Forelimb muscle (tissue), 1 donor: ENCODE data around the gene HSD11B1L. TPM values are rescaled to one million over a fixed set of nuclear protein-coding genes. Genes with fewer than 3 reads are reported as not detected.

ENCODE experiments used
- DNase-seq: peaks from one replicate; pipeline ENCODE4 v3.0.0-alpha.2; 2013; ENCODE audit warnings: low read depth
- polyA plus RNA-seq: library from polyadenylated mRNA; unstranded; fragments of 120-200 nt; gene quantifications from one replicate; pipeline ENCODE4 v1.2.1, GENCODE V29; 2013; ENCODE audit not compliant: insufficient read length

The HSD11B1L gene
- polyA plus RNA-seq, 1 donor, result 4.9 TPM

DNA sequence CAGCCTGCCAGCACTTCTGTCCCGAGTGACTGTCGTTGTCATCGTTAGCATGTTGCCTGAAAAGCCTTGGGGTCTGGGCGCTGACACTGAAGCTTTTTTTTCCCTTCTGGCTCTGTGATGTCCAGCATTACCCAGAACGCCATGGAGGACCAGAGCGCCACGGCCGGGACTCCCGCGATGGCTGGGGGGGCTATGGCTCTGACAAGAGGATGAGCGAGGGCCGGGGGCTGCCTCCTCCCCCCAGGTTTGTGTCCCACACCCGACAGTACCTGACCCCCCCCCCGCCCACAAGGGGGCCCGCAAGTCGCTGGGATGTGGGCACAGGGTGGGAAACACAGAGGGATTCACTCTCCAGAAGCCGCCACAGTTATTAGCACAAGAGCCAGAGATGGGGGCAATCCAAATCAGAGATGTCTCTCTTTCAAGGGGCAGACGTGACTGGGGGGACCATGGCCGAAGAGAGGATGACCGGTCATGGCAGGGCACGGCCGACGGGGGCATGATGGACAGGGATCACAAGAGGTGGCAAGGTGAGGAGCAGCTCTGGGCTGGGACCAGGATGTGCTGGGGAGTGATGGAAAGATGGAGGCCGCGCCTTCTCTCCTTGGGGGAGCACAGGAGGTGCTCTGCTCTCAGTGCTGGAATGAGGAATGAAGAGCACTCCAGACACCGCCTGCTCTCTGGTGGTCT, 13.8 kb upstream of the HSD11B1L start:
- no peak for DNase-seq

DNA sequence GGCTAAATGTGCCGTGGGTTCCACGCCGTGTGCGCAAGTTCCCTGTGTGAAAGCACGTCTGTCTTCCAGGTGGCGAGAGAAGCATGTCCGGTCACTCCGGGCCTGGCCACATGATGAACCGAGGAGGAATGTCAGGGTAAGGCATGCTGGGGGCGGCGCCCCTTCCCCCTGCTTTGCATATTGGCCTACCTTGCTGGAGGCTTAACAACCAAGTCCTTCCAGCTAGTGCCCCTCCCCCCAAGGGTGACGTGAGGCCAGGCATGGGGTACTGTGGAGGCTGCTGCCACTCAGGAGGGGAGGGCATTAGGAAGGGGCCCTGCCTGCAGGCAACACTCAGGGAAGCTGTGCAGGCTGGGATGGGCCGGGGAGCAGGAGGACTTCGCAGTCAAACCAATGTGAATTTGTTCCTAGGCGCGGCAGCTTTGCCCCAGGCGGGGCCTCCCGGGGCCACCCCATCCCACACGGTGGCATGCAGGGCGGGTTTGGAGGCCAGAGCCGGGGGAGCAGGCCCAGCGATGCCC, 13.0 kb upstream of the HSD11B1L start:
- no peak for DNase-seq

DNA sequence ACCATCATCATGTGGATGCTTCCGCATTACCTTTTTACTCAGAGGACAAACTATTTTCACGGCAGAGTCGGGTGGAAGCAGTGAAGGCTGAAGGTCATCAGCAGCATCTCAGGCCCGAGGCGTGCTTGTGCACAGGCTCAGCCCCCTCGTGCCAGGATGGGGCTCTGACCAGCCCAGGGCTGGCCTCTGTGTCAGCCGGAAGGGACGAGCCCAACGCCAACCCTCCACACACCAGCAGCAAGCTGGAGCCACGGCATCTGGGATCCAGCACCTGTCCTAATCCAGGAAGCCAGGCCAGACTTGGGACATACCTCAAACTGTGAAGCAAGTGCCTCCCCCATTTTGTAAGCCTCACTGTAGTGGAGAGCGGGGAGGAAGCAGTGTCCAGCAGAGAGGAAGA, 11.6 kb upstream of the HSD11B1L start:
- no peak for DNase-seq

DNA sequence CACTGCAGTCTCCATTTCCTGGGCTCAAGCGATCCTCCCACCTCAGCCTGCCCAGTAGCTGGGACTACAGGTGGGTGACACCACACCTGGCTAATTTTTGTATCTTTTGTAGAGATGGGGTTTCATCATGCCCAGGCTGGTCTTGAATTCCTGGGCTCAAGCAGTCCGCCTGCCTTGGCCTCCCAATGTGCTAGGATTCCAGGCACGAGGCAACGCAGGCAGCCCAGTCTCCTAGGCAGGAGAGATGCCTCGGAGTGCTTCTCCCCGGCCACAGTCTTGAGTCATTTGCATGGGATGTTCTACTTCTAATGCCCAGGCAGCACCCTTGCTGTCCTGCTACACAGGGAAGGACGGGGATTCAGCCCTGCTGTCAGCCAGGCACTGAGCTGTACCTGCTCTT, 9.2 kb upstream of the HSD11B1L start:
- DNase-seq, result no peak

DNA sequence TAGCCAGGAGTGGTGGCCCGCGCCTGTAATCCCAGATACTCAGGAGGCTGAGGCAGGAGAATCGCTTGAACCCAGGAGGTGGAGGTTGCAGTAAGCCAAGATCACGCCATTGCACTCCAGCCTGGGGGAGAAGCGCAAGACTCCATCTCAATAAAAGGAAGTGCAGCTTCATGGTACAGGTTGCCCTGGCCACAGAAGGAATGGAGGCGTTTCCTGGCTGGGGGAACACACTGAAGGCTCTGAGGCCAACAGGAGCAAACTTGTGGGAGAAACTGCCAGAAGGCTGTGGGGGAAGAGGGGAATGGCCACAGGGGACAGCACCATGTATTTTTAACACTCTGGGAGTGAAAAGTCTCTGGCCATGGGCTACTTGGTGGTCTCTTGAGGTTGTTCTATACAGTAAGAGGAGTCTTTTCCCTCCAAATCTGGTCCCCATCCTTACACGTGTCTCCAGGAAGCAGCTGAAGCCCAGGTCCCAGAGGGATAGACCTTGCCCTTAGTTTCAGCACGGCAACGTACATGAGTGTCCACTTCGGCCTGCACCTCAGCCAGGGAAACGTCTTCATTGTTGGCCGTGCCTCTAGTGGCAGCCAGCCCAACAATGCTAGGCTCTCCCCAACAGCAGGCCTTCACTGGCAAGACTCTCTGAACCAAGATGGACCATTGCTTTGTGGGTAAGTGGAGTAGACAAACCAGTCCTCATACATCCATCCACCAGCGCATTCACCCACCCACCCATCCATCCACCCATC, 7.9 kb upstream of the HSD11B1L start:
- no peak for DNase-seq

DNA sequence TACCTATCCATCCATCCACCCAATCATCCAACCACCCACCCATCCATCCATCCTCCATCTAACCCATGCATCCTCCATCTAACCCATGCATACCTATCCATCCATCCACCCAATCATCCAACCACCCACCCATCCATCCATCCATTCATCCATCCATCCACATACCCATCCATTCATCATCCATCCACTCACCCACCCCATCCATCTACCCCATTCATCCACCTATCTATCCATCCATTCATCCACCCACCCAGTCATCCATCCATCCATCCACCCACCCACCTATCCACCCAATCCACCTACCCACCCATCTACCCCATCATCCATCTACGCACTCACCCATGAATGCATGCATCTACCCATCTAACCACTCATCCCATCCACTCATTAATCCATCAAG, 7.1 kb upstream of the HSD11B1L start:
- DNase-seq, result no peak

DNA sequence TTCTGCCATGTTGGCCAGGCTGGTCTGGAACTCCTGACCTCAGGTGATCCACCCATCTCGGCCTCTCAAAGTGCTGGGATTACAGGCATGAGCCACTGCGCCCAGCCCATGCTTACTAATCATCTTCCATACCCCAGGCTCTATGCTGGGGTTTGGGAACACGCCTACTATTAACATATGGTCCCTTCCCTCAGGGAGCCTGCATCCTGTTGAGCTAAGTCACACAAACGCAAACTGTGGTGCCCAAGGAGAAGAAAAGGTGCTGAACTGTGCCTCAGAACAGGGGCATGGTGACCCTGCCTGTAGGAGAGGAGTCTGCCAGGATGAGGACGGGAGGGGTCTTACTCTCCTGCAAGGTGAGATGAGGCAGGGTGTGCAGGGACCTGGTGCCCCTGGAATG, 6.1 kb upstream of the HSD11B1L start:
- DNase-seq, result no peak

DNA sequence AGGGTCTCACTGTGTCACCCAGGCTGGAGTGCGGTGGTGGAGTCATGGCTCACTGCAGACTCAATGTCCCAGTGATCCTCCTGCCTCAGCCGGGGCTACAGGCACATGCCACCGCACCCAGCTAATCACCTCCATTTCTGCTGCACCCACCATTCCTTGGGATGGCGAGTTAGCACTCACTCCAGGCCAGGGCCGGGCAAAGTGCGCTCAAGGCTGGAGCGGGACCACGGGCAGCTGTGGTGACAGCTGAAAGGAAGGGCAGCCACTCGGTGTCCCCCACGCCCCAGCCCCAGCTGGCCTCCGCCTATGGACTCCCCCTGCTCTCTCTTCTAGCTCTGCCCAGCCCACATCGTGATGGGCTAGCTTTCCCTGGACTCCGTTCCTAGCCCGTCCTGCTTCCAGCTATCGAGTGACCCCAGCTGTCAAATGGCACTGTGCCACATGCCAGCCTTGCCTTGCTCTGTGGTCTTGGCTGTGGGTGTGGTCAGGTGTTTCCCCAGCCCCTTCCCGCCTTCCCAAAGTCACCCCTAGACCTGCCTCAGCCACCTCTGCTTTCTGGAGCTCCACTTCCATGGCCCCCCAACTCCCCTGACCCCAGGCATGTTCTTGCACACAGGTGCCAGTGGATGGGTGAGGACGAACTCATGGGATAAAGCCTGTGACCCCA, 4.6 kb upstream of the HSD11B1L start:
- DNase-seq, result no peak

DNA sequence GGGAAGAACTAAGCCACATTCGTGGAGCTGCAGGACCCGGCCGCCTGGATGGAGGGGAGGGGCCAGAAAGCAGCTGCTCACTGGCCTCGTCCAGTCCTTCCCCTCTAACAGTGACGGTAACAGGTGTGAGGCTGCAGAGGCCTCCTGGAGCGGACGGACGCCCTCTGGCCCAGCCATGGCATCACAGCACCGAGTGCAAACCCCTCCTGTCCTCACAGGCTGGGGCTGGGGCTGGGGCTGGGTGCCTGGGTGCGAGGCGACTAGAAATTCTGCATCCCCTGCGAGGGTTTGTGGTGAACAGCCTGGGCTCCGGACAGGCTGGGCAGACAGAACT, 4.1 kb upstream of the HSD11B1L start:
- DNase-seq, result no peak

DNA sequence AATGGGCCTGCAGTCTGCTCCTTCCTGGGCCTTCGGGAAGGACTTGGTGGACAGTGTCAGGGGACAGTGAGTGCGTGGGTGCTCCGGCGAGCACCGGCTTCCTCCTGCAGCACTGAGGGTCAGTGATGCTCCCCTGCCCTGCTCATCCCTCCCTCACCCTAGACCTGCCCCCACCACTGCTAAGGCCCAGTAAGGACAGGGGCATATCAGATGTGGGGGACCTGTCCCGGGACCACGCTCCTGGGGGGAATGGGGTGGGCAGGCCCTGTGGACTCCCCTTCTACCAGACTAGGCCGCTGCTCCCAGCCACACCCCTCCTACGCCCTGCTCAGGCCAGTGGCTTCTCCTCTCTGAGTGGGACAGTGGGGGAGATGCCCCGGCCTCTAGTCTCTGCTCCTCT, 3.7 kb upstream of the HSD11B1L start:
- DNase-seq, result no peak

DNA sequence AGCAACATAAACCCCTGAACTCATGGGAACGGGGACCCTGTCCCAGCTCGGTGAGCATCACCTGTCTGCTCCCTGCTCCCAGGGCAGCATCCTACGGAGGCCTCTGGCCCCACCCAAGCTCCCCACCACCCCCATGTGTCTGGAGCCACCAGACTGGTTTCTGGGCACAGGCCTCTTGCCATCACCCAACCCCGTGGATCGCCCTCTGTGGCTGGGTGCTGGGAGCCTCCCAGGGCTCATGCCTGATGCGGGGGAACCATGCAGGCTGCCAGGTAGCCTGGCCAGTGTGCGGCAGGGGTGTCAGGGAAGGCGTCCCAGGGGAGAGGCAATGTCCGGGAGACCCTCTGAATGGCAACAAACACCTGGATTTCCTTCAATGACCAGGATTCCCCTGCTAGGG, 3.2 kb upstream of the HSD11B1L start:
- DNase-seq, result no peak

DNA sequence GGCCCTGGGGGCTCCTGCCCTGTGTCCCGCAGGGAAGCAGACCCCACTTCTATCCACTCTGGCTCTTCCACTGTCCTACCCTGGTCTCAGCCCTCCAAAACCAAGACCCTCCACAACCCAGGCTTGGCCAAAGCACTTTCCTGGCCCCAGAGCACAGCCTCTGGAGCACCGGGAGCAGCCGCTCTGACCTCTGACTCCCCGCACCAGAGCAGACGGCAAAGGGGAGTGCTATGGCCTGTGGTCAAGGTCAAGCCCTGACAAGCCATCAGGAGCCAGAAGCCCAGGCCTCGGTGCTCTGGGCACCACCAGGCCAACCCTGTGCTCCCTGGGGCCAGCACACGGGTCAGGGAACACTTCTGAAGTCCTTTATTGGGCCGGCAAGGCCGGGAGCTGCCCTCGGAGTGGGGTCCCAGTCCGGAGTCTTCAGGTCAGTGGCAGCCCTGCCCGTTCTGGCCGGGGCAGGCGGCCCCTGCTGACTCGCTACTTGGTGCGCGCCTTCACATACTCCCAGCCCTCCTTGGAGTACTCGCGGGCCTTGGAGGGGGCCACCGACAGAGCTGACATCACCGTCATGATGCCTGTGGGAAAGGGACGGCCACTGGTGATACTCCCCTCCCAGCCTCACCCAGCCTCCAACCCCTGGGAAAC, 2.6 kb upstream of the HSD11B1L start:
- DNase-seq, result no peak

DNA sequence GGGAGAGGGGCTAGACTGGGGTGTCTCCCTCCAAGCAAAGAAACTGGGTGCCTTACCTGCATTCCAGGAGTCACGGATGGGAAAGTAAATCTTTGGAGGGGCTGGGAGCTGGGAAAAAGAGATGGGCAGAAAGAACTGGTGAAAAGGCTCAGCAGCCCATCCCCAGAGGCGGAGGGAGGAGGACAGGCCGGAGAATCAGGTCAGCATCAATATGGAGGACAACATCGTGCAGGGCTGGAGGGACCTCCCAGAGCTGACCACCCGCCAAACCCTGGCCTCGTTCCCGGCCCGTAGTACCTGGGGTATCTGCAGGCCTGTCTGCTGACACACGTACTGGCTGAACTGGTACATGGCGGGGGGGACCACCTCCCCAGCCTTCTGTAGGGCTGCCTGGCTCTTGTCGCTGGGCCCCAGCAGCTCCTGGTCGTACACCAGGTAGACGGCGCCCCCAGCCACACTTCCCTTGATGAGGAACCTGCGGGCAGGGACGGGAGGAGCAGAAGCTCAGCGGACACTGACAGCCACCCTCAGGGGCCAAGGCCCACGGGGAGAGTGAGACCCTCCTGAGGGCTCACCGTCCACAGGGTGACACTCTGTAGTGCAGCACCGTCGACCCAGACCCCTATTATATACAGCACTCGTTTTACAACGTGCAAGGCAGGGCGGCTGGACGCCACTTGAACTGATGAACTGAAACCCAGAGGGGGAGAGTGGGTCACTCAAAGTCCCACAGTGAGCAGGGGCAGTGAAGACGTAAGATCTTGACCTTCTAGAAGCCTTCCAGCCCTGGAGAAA, 1.3 kb upstream of the HSD11B1L start:
- DNase-seq, result no peak

DNA sequence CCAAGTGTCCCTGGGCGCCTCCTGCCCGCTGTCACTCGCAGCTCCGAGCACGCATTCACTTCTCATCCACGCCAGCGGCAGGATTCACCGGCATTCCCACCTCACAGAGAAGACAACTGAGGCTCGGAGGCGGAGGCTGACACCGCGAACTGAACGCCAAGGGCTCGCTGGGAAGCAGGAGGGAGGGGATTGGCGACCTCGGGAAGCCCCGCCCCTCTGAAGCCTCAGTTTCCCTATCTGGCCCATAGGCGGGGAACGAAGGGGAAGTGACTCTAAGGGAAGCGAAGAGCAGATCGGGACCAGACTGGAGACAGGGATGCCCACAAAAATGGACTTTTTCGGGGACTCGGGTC, 767 bp upstream of the HSD11B1L start:
- DNase-seq, result no peak

DNA sequence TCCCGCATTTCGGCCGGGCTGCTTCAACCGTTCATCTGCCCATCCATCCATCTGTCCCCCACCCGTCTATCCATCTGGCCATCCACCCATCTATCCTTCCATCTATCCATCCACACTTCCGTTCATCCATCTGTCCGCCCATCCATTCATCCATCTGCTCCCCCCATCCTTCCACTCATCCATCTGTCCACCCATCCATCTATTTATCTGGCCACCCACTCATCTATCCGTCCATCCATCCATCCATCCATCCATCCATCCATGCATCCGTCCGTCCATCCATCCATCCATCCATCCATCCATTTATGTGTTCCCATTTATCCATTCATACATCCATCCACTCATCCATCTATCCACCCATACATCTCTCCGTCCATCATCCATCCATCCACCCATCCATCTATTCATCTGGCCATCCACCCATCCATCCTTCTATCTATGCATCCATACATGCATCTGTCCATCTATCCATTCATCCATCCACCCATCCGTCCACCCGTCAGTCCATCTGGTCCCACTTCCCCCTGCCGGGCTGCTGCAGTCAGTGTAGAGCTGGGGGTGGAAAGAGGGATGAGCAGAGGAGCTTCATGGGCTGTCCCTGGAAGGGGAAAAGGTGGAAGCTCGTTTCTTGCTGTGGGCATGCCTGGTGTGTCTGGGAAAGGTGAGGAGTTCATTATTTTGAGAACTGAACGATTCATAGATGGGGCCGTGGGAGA, 722 bp downstream of the HSD11B1L start:
- DNase-seq, result no peak

DNA sequence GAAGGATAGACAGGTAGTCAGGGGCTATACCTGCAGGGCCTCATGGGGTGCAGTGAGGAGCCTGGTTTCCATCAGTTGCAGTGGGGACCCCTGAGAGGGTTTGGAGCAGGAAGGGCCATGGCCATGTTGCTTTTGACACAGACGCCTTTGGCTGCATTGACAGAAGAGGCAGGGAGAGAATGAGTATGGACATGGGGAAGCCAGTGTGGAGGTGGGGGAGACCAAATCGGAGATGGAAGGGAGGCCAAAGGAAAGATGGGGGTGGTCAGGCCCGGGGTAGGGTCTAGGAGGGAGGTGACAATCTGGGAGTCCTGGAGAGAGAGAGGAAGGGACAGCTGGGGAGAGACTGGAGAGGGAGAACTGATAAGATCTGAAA, 1.3 kb downstream of the HSD11B1L start:
- DNase-seq, result no peak

DNA sequence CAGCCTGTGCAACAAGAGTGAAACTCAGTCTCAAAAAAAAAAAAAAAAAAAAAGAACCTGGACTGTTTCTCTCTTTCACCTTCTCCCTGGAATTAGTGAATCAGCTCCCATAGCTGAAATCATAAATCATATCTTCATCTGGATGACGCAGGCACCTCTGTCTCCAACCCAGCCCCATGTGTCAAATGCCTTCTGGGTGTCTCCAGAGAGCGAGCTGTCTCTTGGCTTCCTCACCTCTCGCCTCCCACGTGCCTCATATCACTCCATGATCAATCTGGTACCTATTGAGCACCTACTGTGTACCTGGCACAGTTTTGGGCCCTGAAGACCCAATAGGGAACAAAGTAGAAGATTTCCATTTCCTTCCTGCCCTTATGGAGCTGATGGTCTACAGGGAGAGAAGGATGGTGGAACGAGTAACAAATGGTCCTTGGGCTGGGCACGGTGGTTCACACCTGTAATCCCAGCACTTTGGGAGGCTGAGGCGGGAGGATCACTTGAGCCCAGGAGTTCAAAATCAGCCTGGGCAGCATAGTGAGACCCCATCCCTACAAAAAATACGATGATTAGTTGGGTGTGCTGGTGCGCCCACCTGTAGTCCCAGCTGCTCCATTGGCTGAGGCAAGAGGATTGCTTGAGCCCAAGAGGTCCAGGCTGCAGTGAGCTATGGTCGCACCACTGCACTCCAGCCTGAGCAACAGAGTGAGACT, 2.5 kb downstream of the HSD11B1L start:
- DNase-seq, result no peak

DNA sequence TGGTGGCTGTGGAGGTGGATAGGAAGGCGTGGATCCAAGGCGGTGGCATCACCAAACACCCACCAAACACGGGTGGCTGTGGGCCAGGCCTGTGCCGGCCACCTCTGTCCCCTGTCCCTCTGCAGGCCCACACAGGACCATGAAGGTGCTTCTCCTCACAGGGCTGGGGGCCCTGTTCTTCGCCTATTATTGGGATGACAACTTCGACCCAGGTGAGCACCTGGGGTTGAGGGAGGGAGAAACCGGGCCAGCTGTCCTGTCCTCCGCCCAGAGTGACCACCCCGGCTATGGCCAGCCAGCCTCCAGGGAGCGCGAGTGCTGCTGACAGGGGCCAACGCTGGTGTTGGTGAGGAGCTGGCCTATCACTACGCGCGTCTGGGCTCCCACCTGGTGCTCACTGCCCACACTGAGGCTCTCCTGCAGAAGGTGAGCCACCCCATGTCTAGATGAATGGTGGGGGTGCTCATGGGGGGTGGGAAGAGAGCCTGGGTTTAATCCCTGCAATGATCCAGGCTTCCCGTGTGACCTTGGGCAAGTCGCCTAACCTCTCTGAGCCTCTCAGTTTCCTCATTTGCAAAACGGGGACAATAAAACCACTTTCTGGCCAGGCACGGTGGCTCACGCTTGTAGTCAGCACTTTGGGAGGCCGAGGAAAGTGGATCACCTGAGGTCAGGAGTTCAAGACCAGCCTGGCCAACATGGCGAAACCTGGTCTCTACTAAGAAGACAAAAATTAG, 4.0 kb downstream of the HSD11B1L start:
- no peak for DNase-seq

DNA sequence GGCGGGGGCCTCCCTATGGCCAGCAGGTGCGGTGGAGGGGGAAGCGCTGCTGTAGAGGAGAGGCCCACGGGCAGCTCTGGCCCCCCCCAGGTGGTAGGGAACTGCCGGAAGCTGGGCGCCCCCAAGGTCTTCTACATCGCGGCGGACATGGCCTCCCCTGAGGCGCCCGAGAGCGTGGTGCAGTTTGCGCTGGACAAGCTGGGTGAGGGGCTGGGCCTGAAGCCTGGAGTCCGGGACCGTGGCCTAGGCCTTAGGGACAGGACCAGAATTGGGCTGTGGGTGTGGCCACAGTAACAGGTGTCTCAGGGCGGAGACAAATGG, 5.5 kb downstream of the HSD11B1L start:
- DNase-seq, result no peak
